ENCODE results near the gene FPR1.

Gene FPR1

DNA sequence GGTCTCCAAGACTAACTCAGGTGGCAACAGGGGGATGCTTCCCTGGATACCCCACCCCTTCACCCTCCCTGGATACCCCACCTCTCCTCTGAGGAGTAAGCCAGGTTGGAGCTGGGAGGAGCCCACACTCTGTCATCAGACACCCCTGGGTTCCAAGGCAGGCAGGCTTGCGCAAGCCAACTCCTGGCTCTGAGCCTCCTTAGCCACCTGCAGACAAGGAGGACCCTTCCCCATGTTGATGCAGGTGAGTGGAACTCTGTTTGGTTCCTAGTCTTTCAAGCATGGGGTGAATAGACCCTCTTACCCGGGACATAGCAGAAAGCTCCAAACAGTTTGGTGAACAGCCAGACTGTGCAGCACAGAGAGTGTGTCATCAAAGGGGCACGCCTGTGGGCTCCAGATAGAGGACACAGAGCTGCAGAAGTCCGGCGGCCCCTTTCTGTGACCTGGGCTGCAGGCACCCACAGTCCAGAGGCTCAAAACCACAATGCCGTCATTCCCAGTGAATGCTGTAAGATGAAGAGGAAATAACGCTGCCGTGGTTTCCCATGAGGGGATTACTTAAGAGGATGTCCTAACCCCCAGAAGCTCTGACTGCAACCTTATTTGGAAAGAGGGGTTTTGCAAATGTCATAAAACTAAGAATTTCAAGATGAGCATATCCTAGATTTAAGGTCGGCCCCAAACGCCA, 15.8 kb downstream of the FPR1 start:
- DNase-seq = no peak

DNA sequence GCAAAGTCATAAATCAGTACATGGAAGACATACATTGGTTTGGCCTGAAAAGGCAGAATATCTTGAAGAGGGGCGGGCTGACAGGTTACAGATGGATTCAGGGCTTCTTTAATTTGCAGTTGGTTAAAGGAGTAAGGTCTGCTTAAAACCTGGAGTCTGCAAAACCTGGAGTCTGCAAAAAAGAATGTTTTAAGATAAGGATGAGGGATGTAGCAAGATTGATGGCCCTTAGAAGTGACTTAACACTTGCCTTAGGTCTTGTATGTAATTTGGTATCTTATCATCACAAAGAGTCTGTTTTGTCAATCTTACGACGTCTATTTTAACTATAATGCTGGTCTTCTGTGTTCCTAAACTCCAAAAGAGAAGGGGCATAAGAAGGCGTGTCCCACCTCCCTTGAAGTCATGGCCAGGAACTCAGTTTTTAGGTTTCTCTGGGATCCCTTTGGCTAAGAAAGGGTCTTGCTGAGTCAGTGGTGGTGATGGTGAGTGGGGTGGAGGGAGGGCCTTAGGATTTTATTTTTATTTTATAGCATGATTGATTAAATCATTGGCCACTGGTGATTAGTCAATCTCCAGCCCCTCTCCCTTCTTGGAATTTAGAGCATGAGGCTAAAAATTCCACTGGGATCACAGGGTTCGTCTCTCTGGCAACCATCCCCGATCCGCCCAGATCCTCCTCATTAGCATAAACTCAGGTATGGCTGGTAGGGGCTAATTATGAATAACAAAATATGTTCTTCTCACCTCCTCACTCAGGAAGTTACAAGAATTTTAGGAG, 17.7 kb downstream of the FPR1 start:
- DNase-seq = no peak

DNA sequence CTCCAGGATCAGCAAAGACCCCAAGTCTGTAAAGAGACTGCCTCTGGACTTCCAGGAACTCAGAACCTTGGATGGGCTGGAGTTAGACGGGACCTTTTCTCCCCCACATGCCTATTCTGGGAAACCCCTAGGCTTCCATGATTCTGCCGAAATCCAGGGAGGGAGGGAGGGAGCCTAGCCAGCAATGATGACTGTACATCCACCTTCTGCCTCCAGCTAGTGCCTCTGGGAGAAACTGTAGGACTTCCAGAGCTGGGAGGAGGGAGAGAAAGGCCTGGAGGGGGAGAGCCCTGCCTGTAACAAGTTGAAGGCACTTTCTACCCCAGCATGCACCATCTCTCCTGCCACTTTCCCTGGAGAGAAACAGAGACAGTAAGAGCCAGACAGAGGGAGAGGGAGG, 21.9 kb downstream of the FPR1 start:
- no peak for DNase-seq

DNA sequence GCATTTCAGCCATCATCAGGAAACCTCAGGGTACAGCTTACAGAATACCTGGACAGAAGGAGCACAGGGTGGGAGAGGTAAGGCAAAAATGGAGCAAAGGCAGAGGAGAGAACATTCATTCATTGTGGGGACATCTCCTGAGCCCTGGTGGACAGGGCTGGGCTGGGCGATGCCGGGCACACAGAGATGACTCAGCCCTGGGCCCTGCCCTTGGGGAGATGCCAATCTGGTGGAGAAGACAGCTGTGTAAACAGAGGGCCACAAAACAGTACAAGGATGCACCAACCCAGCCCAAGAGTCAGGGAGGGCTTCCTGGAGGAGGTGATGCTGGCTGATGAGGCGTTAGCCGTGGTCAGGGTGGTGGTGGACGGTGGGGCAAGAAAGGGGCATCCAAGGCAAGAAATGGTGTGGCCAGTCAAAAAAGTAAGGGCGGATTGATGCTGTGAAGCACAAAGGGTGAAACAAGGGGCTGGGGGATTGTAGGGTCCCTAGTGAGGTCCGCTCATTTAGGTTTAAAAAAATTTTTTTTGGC, 24.3 kb downstream of the FPR1 start:
- DNase-seq = no peak

DNA sequence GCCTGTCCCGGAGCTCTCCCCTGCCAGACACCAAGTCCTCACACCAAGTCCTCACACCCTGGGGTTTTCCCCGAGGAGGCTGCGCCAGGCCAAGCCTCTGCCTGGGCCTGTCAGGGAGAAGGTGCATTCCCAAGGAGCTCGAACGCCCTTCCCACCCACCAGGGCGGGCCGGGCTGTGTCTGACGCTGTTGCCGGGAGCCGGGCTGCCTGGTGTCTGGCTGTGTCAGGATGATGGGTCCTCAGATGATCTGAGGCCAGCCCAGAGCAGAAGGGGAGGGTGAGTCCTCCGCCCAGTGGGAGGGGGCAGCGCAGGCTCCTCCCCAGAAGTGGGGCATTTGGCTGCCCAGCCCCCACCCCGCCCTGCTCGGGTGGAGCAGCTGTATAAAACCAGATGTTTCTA, 25.6 kb downstream of the FPR1 start:
- no peak for DNase-seq

DNA sequence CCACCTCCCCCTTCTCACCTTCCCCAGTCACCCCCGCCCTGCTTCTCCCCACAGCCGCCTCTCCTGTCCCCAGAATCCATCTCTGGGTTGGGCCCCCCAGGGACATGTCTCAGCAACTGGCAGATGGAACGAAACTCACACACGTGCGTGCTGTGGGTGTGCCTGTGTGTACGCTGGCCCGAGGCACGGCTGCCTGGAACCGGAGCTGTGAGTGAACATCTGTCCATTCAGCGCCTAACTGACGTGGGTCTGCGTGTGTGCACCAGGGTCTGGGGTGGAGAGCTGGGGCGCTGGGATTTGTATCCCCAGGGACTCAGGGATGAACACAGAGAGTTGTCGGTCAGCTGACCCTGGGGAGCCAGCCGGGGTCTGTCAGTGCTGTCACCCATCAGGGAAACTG, 27.1 kb downstream of the FPR1 start:
- DNase-seq = no peak

DNA sequence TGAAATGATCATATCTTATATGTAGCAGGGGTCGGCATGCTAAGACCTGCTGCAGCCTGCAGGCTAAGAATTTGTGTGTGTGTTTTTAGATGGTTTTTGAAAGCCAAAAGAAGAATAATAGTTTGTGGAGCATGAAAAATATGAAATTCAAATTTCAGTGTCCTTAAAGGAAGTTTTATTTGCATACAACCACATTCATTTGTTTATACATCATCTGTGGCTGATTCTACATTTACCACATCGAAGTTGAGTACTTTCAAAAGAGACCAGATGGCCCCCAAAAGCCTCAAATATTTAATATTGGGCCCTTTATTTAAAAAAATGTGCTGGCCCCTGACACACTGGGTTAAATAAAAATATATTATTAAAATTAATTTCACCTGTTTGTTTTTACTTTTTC, 29.2 kb downstream of the FPR1 start:
- no peak for DNase-seq

DNA sequence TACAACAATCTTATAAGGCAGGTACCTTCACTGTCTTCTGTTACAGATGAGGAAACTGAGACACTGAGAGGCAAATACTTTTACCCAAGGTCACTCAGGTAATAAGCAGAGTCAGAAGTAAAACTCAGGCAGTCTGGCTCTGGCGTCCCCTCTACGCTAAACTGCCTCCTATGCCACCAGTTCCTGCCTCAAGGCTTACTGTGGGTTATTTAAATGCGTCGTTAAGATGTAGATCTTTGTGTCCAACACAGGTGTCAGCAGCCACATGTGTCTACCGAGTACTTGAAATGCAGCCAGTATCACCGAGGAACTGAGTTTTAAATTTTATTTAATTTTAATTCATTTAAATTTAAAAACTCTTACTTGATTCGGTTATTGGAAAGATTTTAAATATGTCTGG, 29.8 kb downstream of the FPR1 start:
- DNase-seq = no peak

DNA sequence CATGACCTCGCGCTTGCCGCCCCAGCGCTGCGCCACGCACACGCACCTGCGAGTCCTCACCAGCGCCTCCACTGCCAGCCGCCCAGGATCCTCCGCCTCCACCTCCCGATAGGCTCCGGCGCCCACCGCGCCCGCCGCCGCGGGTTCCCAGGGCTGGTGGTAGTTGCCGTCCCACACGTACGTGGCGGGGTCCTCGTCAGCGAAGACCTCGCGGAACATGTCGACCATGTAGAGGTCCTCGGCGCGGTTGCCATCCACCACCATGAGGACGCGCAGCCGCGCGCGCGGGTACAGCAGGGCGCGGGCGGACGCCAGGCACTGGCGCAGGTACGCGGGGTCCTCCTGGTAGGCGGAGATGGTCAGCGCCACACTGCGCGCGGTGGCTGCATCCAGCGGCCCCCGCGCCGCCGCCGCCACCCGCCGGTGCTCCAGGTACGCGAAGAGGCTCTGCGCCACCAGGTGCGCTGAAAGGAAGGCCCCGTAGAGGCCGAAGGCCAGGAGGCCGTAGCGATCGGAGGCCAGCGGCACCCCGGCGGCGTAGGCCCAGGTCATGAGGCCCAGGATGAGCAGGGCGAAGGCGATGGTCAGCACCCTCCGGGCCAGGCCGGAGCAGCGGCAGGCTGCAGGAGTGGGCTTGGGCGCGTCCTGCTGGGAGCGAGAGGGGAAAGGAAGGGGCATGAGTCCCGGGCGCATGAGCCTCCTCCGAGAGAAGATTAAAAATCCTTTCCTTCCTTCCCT, 32.3 kb downstream of the FPR1 start:
- DNase-seq = no peak

DNA sequence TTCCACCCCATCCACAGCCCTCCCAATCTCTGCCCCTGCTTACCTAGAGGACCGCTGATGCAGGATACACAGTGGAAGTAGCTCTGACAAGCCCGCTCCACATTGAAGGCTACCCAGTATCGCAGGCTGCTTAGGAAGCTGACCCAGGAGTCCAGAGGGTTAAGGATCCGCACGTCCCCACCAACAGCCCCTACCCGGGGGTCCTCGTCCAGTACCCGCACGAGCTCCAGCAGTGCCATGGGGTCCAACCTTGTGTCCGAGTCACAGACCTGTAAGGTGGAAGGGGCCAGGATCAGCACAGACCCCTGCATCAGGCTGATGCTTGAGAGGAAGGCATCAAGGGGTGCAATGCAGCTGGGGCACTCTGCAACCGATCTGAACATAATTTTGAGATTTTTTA, 34.8 kb downstream of the FPR1 start:
- no peak for DNase-seq

DNA sequence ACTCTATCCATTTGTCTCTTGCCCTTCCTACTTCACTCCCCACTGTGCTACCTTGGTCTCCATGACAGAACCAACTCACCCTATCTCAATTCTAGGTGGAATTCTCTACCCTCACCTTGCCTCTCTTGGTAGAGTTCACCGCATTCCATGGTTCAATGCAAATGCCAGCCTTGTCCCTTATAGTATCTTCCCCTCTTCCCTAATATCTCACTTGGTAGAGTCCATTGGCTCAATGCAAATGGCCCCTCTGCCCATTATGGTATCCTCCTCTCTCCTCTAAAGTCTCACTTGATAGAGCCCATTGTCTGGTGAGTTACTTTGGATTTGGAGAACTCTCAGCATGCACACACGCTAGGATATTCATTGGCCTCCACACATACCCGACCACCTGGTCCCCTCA, 35.8 kb downstream of the FPR1 start:
- no peak for DNase-seq

DNA sequence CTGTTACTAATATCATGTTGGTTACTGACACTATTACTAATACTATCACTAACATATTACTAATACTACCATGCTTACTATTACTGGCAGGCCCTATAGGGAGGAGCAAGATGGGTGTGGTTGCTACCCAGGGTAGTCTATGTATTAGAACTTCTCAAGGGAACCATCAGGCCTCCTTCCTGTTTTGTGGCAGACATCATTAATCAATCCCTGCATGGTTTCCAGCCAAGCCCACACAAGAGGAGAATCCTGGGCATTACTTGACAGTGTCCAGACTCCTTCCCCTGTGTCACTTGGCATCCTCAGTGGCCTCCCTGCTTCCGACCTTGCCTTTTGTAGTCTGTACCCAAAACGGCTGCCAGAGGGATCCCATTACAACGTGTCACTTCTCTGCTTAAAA, 36.8 kb downstream of the FPR1 start:
- no peak for DNase-seq

DNA sequence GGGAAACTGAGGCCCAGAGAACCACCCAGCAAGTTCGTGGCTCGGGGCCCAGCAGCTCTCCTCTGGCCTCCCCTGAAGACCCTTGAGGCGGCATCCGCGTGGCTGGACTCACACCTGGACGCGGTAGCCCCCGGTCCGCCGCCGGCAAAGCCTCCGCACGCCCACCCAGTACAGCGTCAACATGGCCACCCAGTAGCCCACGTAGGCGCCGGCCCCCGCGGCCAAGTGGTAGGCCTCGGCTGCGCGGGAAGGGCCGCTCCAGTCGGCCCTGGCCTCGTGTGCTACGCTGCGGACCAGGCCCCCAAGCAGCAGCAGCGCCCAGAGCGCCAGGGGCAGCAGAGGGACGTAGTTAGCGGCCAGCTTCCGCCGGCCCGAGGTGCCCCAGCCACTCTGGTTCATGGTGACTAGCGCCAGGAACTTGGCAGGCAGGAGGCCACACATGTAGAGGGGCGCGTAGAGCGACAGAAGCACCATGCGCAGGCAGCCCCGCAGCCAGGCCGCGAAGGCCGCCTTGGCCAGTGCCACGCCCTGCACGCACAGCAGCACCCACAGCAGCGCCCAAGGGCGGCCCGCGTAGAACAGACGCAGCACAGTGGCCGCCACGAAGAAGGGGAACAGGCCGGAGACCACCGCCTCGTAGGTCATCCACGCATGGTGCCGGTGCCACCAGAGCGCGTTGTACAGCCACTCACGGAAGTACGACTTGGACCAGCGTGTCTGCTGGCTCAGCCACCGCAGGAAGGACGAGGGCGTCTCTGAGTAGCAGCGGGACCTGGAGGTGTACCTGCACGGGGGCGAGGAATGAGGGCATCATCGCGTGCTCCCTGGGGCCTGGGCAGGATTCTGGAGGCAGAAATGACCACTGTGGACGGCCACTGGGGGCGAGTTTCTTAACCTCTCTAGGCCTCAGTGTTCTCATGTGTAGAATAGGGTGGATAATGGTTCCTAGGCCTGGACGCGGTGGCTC, 38.1 kb downstream of the FPR1 start:
- no peak for DNase-seq

DNA sequence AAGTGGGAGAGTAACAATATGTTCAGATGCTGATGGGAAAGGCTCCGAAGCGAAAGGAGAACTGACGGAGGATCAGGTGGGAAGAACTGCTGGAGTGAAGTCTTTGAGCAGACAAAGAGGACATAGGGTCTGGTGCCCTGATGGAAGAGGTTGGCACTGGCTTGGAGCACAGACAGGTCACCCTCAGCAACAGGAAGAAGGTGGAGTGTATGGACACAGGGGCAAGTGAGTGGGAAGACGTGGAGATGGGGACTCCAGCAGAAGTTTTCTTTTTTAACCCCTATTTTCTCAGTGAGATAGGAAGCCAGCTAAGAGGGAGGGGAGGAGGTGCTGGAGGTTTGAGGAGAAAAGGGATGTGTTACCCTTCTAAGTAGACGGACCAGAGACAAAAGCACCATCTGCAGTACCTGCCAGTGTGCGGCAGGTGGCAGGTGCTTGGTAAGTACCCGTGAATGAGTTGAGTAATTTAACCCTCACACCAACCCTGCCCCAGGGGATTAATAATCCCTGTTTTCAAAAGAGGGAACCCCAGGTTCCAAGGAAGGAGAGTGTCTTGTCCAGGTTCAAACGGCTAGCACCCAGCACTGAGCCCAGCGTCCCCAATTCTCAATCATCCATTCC, 39.1 kb downstream of the FPR1 start:
- DNase-seq = no peak

DNA sequence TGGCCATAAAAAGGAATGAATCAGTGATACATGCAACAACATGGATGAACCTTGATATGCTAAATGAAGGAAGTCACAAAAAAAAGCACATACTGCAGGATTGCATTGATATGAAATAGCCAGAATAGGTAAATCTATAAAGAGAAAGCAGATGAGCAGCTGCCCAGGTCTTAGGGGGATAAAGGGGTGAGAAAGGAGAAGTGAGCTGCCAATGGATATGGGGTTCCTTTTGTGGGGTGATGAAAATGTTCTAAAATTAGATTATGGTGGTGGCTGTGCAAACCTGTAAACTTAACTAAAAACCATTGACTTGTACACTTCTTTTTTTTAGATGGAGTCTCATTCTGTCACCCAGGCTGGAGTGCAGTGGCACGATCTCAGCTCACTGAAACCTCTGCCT, 40.0 kb downstream of the FPR1 start:
- no peak for DNase-seq

DNA sequence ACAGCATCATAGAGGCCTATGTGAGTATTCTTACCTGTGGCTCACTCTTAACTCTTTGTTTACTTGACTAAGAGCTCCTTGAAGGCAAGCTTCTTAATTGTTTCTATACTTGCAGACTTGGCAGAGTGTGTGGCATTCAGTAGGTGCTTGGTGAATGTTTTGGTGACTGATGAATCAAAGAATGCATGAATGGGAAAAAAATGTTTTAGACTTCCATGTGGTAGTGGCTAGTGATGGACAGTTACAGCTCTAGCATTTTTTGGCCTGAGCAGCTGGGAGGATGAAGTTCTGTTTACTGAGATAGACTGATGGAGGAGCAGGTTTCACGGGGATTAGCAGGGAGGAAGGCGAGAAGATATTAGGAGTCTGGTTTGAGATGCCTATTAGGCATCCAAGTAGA, 41.5 kb downstream of the FPR1 start:
- no peak for DNase-seq

DNA sequence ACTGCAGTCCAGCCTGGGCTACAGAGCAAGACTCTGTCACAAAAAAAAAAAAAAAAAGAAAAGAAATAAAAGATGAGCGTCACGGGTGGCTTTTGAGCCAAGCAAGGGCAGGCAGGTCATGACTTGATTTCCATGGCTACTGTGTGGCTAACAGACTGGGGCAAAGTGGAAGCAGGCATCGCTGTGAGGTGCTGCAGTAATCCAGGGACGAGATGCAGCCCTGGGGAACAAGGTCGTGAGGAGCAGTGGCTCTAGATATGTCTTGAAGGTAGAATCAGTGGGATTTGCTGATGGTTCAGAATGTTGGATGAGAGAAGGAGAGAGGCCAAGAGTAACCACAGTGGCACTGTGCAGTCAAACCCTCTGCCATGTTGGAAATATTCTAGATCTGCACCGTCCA, 42.1 kb downstream of the FPR1 start:
- DNase-seq = no peak

DNA sequence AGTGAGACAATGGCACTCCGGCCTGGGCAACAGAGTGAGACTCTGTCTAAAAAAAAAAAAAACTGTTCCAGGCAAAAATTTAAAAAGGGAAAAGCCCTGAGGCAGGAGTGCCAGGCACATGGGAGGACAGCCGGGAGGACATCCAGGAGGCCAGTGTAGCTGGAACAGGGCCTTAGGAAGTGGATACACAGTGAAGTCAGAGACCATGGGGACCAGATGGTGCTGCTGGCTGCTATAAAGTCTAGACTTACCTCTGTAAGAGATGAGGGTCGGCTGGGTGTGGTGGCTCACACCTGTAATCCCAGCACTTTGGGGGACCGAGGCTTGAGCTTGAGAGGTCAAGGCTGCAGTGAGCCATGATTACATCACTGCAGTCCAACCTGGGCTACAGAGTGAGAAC, 42.9 kb downstream of the FPR1 start:
- no peak for DNase-seq

DNA sequence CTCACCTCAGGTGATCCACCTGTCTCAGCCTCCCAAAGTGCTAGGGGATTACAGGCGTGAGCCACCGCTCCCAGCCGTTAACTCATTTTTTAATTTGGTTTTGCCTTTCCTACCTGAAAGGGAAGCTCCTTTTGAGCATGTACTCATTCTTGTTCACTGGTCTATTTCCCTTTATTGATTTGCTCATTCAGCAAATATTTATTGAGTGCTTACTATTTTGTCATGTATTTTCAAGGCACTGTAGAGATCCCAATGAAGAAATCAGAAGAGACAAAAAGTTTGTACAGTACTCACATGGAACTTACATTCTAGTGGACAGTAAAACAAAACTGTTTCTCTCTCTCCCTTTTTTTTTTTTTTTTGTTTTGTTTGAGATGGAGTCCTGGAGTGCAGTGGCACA, 44.8 kb downstream of the FPR1 start:
- no peak for DNase-seq

DNA sequence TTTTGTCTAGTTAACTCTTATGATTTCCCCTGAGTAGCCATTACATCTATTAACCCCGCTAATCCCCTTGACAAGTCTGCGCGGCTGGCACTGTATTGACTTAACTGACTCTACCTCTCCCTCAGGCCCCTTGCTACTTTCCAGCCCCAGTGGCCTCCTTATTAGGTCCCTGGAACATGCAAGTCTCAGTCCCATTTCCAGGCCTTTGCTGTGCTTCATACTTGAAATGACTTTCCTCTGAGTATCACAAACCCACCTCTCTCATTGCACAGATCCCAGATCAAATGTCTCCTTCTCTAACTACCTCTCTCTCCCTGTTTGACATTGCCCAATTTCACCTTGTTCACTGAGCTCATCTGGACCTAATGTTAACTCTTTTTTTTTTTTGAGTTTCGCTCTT, 45.4 kb downstream of the FPR1 start:
- DNase-seq = no peak

DNA sequence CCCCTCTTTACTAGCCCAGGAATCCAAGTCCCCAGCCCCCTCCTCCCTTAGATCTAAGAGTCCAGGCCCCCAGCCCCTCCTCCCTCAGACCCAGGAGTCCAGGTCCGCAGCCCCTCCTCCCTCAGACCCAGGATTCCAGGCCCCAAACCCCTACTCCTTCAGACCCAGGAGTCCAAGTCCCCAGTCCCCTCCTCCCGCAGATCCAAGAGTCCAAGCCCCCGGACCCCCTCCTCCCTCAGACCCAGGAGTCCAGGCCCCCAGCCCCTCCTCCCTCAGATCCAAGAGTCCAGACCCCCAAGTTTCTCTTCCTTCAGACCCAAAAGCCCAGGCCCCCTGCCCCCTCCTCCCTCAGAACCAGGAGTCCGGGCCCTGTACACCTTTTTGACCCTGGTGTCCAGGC, 47.1 kb downstream of the FPR1 start:
- no peak for DNase-seq
